Measurements from ENCODE around the gene FAM222A.

Gene FAM222A

GRCh38 chr12:109726511-109727038 lies 12.9 kb downstream of the FAM222A start:
- no peak for DNase-seq

- no peak for DNase-seq
These were observed 13.6 kb downstream of the FAM222A start for GRCh38 chr12:109727039-109727723.

GRCh38 chr12:109727746-109728726 lies 14.4 kb downstream of the FAM222A start:
- DNase-seq: no peak

- DNase-seq: no peak
These were observed 15.3 kb downstream of the FAM222A start for GRCh38 chr12:109728921-109729320.

GRCh38 chr12:109729371-109729781 lies 15.8 kb downstream of the FAM222A start:
- no peak for DNase-seq

- no peak for DNase-seq
These were observed 16.2 kb downstream of the FAM222A start for GRCh38 chr12:109729801-109730200.

- DNase-seq: no peak
These were observed 16.9 kb downstream of the FAM222A start for GRCh38 chr12:109730306-109731145.

GRCh38 chr12:109731231-109731731 lies 17.7 kb downstream of the FAM222A start:
- DNase-seq: no peak

- no peak for DNase-seq
These were observed 18.2 kb downstream of the FAM222A start for GRCh38 chr12:109731806-109732205.

GRCh38 chr12:109732321-109733305 lies 19.0 kb downstream of the FAM222A start:
- DNase-seq: no peak

- DNase-seq: peak; percentile 39
These were observed 20.8 kb downstream of the FAM222A start for GRCh38 chr12:109734219-109735000.

GRCh38 chr12:109735051-109735521 lies 21.5 kb downstream of the FAM222A start:
- no peak for DNase-seq

- no peak for DNase-seq
These were observed 22.4 kb downstream of the FAM222A start for GRCh38 chr12:109735825-109736551.

GRCh38 chr12:109736552-109737108 lies 23.0 kb downstream of the FAM222A start:
- peak; percentile 41 for DNase-seq

- no peak for DNase-seq
These were observed 23.5 kb downstream of the FAM222A start for GRCh38 chr12:109737126-109737525.

GRCh38 chr12:109737631-109738030 lies 24.0 kb downstream of the FAM222A start:
- DNase-seq: no peak

GRCh38 chr12:109738209-109738608 lies 24.6 kb downstream of the FAM222A start:
- DNase-seq: no peak

GRCh38 chr12:109738878-109739665 lies 25.4 kb downstream of the FAM222A start:
- DNase-seq: peak; percentile 81

All from HCEC 1CT (cell line).